ENCODE results near the gene FADS3. TPM values are rescaled to one million over a fixed set of nuclear protein-coding genes. Genes with fewer than 3 reads are reported as not detected.

The FADS3 gene
- total RNA-seq, 1 experiment from 2014 or later = 65.8 TPM

DNA sequence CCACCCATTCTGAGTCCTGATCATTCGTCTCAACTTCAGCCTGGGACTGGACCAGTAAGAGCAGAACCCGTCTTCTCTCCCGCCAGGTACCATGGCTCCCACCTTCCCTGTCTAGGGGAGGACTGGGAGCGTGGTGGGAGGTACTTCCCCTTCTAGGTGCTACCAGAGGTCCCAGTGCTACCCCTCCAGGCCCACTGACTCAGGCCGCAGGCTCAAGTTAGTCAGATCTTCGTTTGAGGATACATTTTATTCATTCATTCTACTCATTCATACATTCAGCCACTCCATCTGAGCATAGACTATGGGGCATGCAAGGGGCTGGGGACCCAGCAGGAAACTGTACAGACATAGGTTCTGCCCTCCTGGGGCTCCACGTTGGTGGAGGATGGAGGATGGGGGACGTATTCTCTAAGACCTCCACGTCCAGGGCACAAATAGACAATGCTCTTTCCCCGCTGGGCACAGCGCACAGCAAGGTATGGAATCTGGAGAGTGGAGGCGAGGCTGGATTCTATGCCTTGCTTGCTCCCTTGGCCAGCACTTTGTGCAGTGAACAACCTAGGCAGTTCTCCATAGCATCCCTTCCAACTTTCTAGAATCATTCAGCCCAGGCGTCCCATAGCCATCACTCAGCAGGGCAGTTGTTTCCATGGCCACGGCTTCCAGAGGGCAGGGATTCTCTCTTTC is 27.0 kb upstream of the FADS3 start:
- peak overlapping the region in 1 of 2 experiments; percentile 64; a peak in 2 of 4 replicates for H3K4me3 ChIP-seq (replicated peaks in 1 of 2; ENCODE audit: low read depth in 1 of 2, low read length in 2 of 2)
- H3K27me3 ChIP-seq (ENCODE audit: insufficient read depth, low read length) = no peaks in the 10 kb centered on the region
- DNase-seq (ENCODE audit: low read depth, low spot score) (no peak), ATAC-seq (no peak)
- TF ChIP-seq SRF (IDR thresholded peaks at IDR 0.05; ENCODE audit: low read depth) (no peak), EGR1 (IDR thresholded peaks at IDR 0.05; ENCODE audit: low read depth) (no peak), ZNF274 (IDR thresholded peaks at IDR 0.05; ENCODE audit: low read depth, low read length) (no peak), EZH2 (IDR thresholded peaks at IDR 0.05) (no peak), ELF1 (IDR thresholded peaks at IDR 0.05; ENCODE audit: borderline replicate concordance, low read depth) (no peak), CBX3 (IDR thresholded peaks at IDR 0.05; ENCODE audit: low read depth) (no peak), POLR2AphosphoS5 (IDR thresholded peaks at IDR 0.05; ENCODE audit: low read depth, low read length) (no peak), SP1 (IDR thresholded peaks at IDR 0.05; ENCODE audit: low read depth) (no peak), POLR2A (IDR thresholded peaks at IDR 0.05; ENCODE audit: borderline replicate concordance, extremely low read depth, insufficient read depth, insufficient read length) (no peak), YY1 (IDR thresholded peaks at IDR 0.05; ENCODE audit: extremely low read depth, insufficient replicate concordance, low read depth, low read length) (no peak), TCF7L2 (IDR thresholded peaks at IDR 0.05; ENCODE audit: borderline replicate concordance, extremely low read depth, insufficient read depth, insufficient read length) (no peak), EZH2phosphoT487 (IDR thresholded peaks at IDR 0.05; ENCODE audit: borderline replicate concordance) (no peak), RAD21 (IDR thresholded peaks at IDR 0.05; ENCODE audit: low read depth) (no peak), SIN3A (IDR thresholded peaks at IDR 0.05; ENCODE audit: low read depth) (no peak), ZFX (IDR thresholded peaks at IDR 0.05) (no peak), JUND (IDR thresholded peaks at IDR 0.05) (no peak)
- TF ChIP-seq, protein P1, sequence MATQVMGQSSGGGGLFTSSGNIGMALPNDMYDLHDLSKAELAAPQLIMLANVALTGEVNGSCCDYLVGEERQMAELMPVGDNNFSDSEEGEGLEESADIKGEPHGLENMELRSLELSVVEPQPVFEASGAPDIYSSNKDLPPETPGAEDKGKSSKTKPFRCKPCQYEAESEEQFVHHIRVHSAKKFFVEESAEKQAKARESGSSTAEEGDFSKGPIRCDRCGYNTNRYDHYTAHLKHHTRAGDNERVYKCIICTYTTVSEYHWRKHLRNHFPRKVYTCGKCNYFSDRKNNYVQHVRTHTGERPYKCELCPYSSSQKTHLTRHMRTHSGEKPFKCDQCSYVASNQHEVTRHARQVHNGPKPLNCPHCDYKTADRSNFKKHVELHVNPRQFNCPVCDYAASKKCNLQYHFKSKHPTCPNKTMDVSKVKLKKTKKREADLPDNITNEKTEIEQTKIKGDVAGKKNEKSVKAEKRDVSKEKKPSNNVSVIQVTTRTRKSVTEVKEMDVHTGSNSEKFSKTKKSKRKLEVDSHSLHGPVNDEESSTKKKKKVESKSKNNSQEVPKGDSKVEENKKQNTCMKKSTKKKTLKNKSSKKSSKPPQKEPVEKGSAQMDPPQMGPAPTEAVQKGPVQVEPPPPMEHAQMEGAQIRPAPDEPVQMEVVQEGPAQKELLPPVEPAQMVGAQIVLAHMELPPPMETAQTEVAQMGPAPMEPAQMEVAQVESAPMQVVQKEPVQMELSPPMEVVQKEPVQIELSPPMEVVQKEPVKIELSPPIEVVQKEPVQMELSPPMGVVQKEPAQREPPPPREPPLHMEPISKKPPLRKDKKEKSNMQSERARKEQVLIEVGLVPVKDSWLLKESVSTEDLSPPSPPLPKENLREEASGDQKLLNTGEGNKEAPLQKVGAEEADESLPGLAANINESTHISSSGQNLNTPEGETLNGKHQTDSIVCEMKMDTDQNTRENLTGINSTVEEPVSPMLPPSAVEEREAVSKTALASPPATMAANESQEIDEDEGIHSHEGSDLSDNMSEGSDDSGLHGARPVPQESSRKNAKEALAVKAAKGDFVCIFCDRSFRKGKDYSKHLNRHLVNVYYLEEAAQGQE (IDR thresholded peaks at IDR 0.05; ENCODE audit: low read depth) = no peak
- TF ChIP-seq, protein P2, sequence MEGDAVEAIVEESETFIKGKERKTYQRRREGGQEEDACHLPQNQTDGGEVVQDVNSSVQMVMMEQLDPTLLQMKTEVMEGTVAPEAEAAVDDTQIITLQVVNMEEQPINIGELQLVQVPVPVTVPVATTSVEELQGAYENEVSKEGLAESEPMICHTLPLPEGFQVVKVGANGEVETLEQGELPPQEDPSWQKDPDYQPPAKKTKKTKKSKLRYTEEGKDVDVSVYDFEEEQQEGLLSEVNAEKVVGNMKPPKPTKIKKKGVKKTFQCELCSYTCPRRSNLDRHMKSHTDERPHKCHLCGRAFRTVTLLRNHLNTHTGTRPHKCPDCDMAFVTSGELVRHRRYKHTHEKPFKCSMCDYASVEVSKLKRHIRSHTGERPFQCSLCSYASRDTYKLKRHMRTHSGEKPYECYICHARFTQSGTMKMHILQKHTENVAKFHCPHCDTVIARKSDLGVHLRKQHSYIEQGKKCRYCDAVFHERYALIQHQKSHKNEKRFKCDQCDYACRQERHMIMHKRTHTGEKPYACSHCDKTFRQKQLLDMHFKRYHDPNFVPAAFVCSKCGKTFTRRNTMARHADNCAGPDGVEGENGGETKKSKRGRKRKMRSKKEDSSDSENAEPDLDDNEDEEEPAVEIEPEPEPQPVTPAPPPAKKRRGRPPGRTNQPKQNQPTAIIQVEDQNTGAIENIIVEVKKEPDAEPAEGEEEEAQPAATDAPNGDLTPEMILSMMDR (IDR thresholded peaks at IDR 0.05 in 2 of 3, conservative IDR thresholded peaks at IDR 0.05 in 1 of 3; ENCODE audit: borderline replicate concordance in 1 of 3, insufficient read depth in 1 of 3, low read depth in 2 of 3, low read length in 2 of 3) = no peak
- TF ChIP-seq, protein P3, sequence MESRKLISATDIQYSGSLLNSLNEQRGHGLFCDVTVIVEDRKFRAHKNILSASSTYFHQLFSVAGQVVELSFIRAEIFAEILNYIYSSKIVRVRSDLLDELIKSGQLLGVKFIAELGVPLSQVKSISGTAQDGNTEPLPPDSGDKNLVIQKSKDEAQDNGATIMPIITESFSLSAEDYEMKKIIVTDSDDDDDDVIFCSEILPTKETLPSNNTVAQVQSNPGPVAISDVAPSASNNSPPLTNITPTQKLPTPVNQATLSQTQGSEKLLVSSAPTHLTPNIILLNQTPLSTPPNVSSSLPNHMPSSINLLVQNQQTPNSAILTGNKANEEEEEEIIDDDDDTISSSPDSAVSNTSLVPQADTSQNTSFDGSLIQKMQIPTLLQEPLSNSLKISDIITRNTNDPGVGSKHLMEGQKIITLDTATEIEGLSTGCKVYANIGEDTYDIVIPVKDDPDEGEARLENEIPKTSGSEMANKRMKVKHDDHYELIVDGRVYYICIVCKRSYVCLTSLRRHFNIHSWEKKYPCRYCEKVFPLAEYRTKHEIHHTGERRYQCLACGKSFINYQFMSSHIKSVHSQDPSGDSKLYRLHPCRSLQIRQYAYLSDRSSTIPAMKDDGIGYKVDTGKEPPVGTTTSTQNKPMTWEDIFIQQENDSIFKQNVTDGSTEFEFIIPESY (IDR thresholded peaks at IDR 0.05; ENCODE audit: extremely low read depth, insufficient replicate concordance, low read length) = no peak
- H2AFZ ChIP-seq (ENCODE audit: low read depth, low read length, poor library complexity, severe bottlenecking) = no peak overlapping the region
- no TSS peak for BruUV-seq (replicated peaks)
- H3K27ac ChIP-seq (ENCODE audit: low read depth, low read length) = no peak overlapping the region
- POLR2A ChIA-PET = no interaction called here
- H3K36me3 ChIP-seq (ENCODE audit: control insufficient read depth in 1 of 2, insufficient read depth in 2 of 2, low read length in 2 of 2) = no peaks in the 10 kb centered on the region
- peaks cover 5 to 16% of the 10 kb centered on the region in 2 experiments; a peak in 3 of 4 replicates for H3K4me1 ChIP-seq (ENCODE audit: control insufficient read depth in 1 of 2, insufficient read depth in 2 of 2, low read length in 2 of 2)
- RAD21 ChIA-PET (ENCODE audit: low non-redundant PET in 1 of 2, low total read pairs in 2 of 2, uncharacterized antibody in 2 of 2, unreplicated experiment in 2 of 2) = no interaction called here
- no peaks in the 10 kb centered on the region for H4K20me1 ChIP-seq (ENCODE audit: insufficient read depth)
- no peaks in the 10 kb centered on the region for H3K79me2 ChIP-seq (ENCODE audit: insufficient read depth, low read length)
- no peaks in the 10 kb centered on the region for H3K9me2 ChIP-seq (ENCODE audit: insufficient read depth)
- H3K4me2 ChIP-seq (ENCODE audit: low read length) = peak overlapping the region; percentile 88
- CTCF ChIA-PET = interaction anchor here (0.7 kb wide), 1 partner anchor 190 kb away, joined by 3 read pairs; no protein-coding TSS in a partner anchor
- H3K9me3 ChIP-seq (ENCODE audit: control insufficient read depth in 1 of 2, insufficient read depth in 1 of 2, low read depth in 1 of 2, low read length in 2 of 2) = no peaks in the 10 kb centered on the region
- intact Hi-C loops (cut with micrococcal nuclease) = no loop called here
- peak overlapping the region; percentile 65; the same call in 1 of the 2 replicates for H3K9ac ChIP-seq (ENCODE audit: low read length)

Measured in HCT116 (cell line).